ENCODE results near the gene IL19. TPM values are rescaled to one million over a fixed set of nuclear protein-coding genes. Genes with fewer than 3 reads are reported as not detected.

The IL19 gene
- total and polyA plus RNA-seq, 12 donors, result not detected

- WGBS, 4 donors, result 82 to 91% (median 84%) methylated on average over 5 of the region's 5 CpGs
- no peak overlapping the region for H3K27ac ChIP-seq
- H3K27me3 ChIP-seq, result no peaks in the 10 kb centered on the region
- no peak for TF ChIP-seq CTCF (IDR thresholded peaks at IDR 0.05)
- TF ChIP-seq POLR2A (IDR thresholded peaks at IDR 0.05), result no peak
- no peaks in the 10 kb centered on the region for H3K9me3 ChIP-seq (replicated peaks in 1 of 3)
- intact Hi-C loops (cut with DNase I), result no loop called here
- DNase-seq, result no peak
- H3K4me3 ChIP-seq, result no peak overlapping the region
- H3K36me3 ChIP-seq (replicated peaks in 1 of 2), result no peaks in the 10 kb centered on the region
- H3K4me1 ChIP-seq (replicated peaks in 1 of 2), result no peaks in the 10 kb centered on the region
Observed at GRCh38 chr1:206787891-206788290, 17.3 kb downstream of the IL19 start.

- intact Hi-C loops (cut with DNase I), result no loop called here
- DNase-seq, result no peak
- H3K4me1 ChIP-seq (replicated peaks in 1 of 2), result no peaks in the 10 kb centered on the region
- 71 to 88% (median 83%) methylated on average over 3 of the region's 3 CpGs for WGBS, 4 donors
- no peaks in the 10 kb centered on the region for H3K9me3 ChIP-seq (replicated peaks in 1 of 3)
- H3K36me3 ChIP-seq (replicated peaks in 1 of 2), result no peaks in the 10 kb centered on the region
- no peaks in the 10 kb centered on the region for H3K27me3 ChIP-seq
- H3K4me3 ChIP-seq, result no peak overlapping the region
- no peak for TF ChIP-seq POLR2A (IDR thresholded peaks at IDR 0.05)
- no peak for TF ChIP-seq CTCF (IDR thresholded peaks at IDR 0.05)
- H3K27ac ChIP-seq, result no peak overlapping the region
Observed at GRCh38 chr1:206788487-206789050, 18.0 kb downstream of the IL19 start.

GRCh38 chr1:206790502-206791250 lies 20.1 kb downstream of the IL19 start:
- H3K9me3 ChIP-seq (replicated peaks in 1 of 3), result no peaks in the 10 kb centered on the region
- H3K27me3 ChIP-seq, result no peaks in the 10 kb centered on the region
- H3K4me1 ChIP-seq (replicated peaks in 1 of 2), result no peaks in the 10 kb centered on the region
- 83 to 89% (median 86%) methylated on average over 11 of the region's 11 CpGs for WGBS, 4 donors
- DNase-seq, result no peak
- intact Hi-C loops (cut with DNase I), result no loop called here
- TF ChIP-seq POLR2A (IDR thresholded peaks at IDR 0.05), result no peak
- TF ChIP-seq CTCF (IDR thresholded peaks at IDR 0.05), result no peak
- no peaks in the 10 kb centered on the region for H3K36me3 ChIP-seq (replicated peaks in 1 of 2)
- no peak overlapping the region for H3K27ac ChIP-seq
- no peak overlapping the region for H3K4me3 ChIP-seq

GRCh38 chr1:206792939-206793607 lies 22.5 kb downstream of the IL19 start:
- intact Hi-C loops (cut with DNase I), result no loop called here
- no peak overlapping the region for H3K27ac ChIP-seq
- 81 to 87% (median 85%) methylated on average over 9 to 16 of the region's 16 CpGs for WGBS, 4 donors
- H3K27me3 ChIP-seq, result no peaks in the 10 kb centered on the region
- no peaks in the 10 kb centered on the region for H3K36me3 ChIP-seq (replicated peaks in 1 of 2)
- H3K4me3 ChIP-seq, result no peak overlapping the region
- H3K9me3 ChIP-seq (replicated peaks in 1 of 3), result no peaks in the 10 kb centered on the region
- no peak for DNase-seq
- peaks cover 5 to 6% of the 10 kb centered on the region in 2 donors for H3K4me1 ChIP-seq (replicated peaks in 1 of 2)
- TF ChIP-seq CTCF (IDR thresholded peaks at IDR 0.05) (no peak), POLR2A (IDR thresholded peaks at IDR 0.05) (no peak)
